ENCODE results near the gene ZNF536.
"Not testable (repeated sequence)": the region's sequence is repeated elsewhere in the genome, so short reads cannot be mapped to it uniquely, and the experiment has no call there.

ZNF536 gene

GRCh38 chr19:30449673-30450072 lies 77.5 kb downstream of the ZNF536 start:
- DNase-seq: no peak

- DNase-seq: no peak
Measured at GRCh38 chr19:30450100-30450499, 77.9 kb downstream of the ZNF536 start.

- DNase-seq: no peak
Measured at GRCh38 chr19:30450835-30451321, 78.7 kb downstream of the ZNF536 start.

GRCh38 chr19:30452931-30453330 lies 80.7 kb downstream of the ZNF536 start:
- no peak for DNase-seq

GRCh38 chr19:30453743-30454142 lies 81.6 kb downstream of the ZNF536 start:
- no peak for DNase-seq

- DNase-seq: no peak
Measured at GRCh38 chr19:30455881-30456280, 83.7 kb downstream of the ZNF536 start.

GRCh38 chr19:30457484-30457883 lies 85.3 kb downstream of the ZNF536 start:
- no peak for DNase-seq

- DNase-seq: no peak
Measured at GRCh38 chr19:30459859-30460258, 87.7 kb downstream of the ZNF536 start.

GRCh38 chr19:30464162-30464561 lies 92.0 kb downstream of the ZNF536 start:
- DNase-seq: no peak

- not testable (repeated sequence) for DNase-seq
Measured at GRCh38 chr19:30466598-30466997, 94.4 kb downstream of the ZNF536 start.

GRCh38 chr19:30467239-30467638 lies 95.1 kb downstream of the ZNF536 start:
- DNase-seq: no peak

GRCh38 chr19:30469774-30470173 lies 97.6 kb downstream of the ZNF536 start:
- DNase-seq: no peak

- DNase-seq: no peak
Measured at GRCh38 chr19:30471441-30471840, 99.3 kb downstream of the ZNF536 start.

GRCh38 chr19:30473334-30473867 lies 101.2 kb downstream of the ZNF536 start:
- DNase-seq: no peak

GRCh38 chr19:30476997-30477396 lies 104.8 kb downstream of the ZNF536 start:
- DNase-seq: no peak

GRCh38 chr19:30479231-30479630 lies 107.0 kb downstream of the ZNF536 start:
- DNase-seq: no peak

- no peak for DNase-seq
Measured at GRCh38 chr19:30480097-30480496, 107.9 kb downstream of the ZNF536 start.

- DNase-seq: no peak
Measured at GRCh38 chr19:30481063-30481462, 108.9 kb downstream of the ZNF536 start.

- no peak for DNase-seq
Measured at GRCh38 chr19:30481823-30482222, 109.6 kb downstream of the ZNF536 start.

- no peak for DNase-seq
Measured at GRCh38 chr19:30482956-30483355, 110.8 kb downstream of the ZNF536 start.

- DNase-seq: not testable (repeated sequence)
Measured at GRCh38 chr19:30486250-30486649, 114.1 kb downstream of the ZNF536 start.

GRCh38 chr19:30487178-30487577 lies 115.0 kb downstream of the ZNF536 start:
- DNase-seq: no peak

GRCh38 chr19:30488191-30488590 lies 116.0 kb downstream of the ZNF536 start:
- no peak for DNase-seq

- no peak for DNase-seq
Measured at GRCh38 chr19:30490760-30491159, 118.6 kb downstream of the ZNF536 start.

- DNase-seq: no peak
Measured at GRCh38 chr19:30492586-30493270, 120.5 kb downstream of the ZNF536 start.

All from DMS53 (cell line).